ENCODE measurements around the gene PACS2. TPM values are rescaled to one million over a fixed set of nuclear protein-coding genes. Genes with fewer than 3 reads are reported as not detected.
A peak's percentile ranks its signal among the peaks of the same experiment; 100 is the strongest.

Gene PACS2
- total and polyA plus RNA-seq, 2 donors (not counting 3 experiments of a cell fraction or from before 2014, with no cell fraction given), result 52.7 to 86.3 TPM

DNA sequence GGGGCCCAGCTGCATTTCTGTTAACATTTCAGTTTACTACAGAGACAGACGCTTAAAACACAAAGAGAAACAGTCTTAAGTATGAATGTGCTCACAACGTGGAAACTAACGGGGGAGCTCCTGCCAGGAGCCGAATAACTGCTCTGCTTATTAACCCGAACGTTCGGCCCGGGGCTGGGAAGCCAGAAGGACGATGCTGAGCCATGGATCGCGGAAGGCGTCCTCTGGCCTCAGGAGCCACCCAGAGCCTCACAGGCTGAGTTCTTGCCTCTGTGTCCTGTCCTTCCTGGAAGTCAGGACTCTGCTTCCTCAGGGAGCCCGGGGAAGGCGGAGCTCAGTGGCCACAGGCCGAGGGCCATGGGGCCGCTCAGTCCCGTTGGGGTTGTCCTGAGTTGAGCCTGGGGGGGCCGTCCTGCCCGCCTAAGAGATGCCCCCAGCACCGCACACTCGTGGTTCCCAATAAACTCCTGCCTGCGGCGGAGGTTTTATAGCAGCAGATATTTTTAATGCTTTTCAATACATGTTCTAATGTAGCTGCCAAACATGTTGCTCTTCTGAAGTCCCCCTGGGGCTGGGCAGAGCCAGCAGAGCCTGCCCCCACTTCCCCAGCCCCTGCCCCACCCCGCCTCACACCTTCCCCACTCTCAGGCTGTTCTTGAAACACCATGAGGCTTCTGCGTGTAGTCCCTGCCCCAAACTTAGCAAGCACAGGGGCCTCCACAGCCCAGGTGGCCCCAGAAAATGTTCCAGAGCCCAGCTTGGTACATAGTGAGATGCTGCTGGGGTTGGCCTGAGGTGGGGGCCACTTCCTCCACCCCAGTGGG lies 80.4 kb downstream of the PACS2 start:
- no peak overlapping the region for H3K4me3 ChIP-seq (replicated peaks in 1 of 3; ENCODE audit: insufficient read depth in 1 of 3, low read depth in 1 of 3, low read length in 3 of 3)
- FAIRE-seq, result no peak
- POLR2A ChIA-PET, result no interaction called here
- H3K36me3 ChIP-seq (ENCODE audit: control insufficient read depth in 2 of 2, extremely low read depth in 1 of 2, insufficient read depth in 2 of 2, low read length in 2 of 2), result no peaks in the 10 kb centered on the region
- no peaks in the 10 kb centered on the region for H3K9me3 ChIP-seq (replicated peaks; ENCODE audit: control insufficient read depth, insufficient read depth, low read length)
- no peak for DNase-seq (ENCODE audit: low read depth, low spot score)
- H3K79me2 ChIP-seq (ENCODE audit: control insufficient read depth, insufficient read depth, low read length), result peaks cover 4% of the 10 kb centered on the region
- H3K4me2 ChIP-seq (ENCODE audit: insufficient read depth, low read length), result no peak overlapping the region
- H3K27ac ChIP-seq (ENCODE audit: insufficient read depth, low read depth, low read length), result no peak overlapping the region
- H3K9me1 ChIP-seq (replicated peaks; ENCODE audit: control insufficient read depth, extremely low read depth, insufficient read depth, low read length), result no peaks in the 10 kb centered on the region
- dilution Hi-C loops (cut with MboI; ENCODE audit: extremely low pct_ligation_motif_present, low sequenced_read_pairs), result no loop called here
- no peak overlapping the region for H3K9ac ChIP-seq (replicated peaks; ENCODE audit: extremely low read depth, insufficient read depth, low read length)
- intact Hi-C loops (cut with micrococcal nuclease), result loop anchor here (5.0 kb wide), 1 partner anchor 37 kb away; no protein-coding TSS in a partner anchor
- TF ChIP-seq GATA2 (IDR thresholded peaks at IDR 0.05; ENCODE audit: insufficient read depth, insufficient read length, low read depth, low read length), result no peak
- no peak for TF ChIP-seq EZH2 (IDR thresholded peaks at IDR 0.05; ENCODE audit: borderline replicate concordance, low read depth, low read length, severe bottlenecking)
- TF ChIP-seq, protein P1, sequence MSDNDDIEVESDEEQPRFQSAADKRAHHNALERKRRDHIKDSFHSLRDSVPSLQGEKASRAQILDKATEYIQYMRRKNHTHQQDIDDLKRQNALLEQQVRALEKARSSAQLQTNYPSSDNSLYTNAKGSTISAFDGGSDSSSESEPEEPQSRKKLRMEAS (IDR thresholded peaks at IDR 0.05; ENCODE audit: insufficient read depth, insufficient read length), result no peak
- no peak for TF ChIP-seq MYC (IDR thresholded peaks at IDR 0.05; ENCODE audit: low read depth, low read length)
- no peak for TF ChIP-seq POLR2AphosphoS5 (IDR thresholded peaks at IDR 0.05; ENCODE audit: insufficient read depth, low read depth, low read length)
- TF ChIP-seq JUN (IDR thresholded peaks at IDR 0.05; ENCODE audit: borderline replicate concordance, insufficient read depth, insufficient read length, low read depth), result no peak
- no peak for TF ChIP-seq POLR2A (IDR thresholded peaks at IDR 0.05; ENCODE audit: low read depth, low read length)
- TF ChIP-seq, protein P2, sequence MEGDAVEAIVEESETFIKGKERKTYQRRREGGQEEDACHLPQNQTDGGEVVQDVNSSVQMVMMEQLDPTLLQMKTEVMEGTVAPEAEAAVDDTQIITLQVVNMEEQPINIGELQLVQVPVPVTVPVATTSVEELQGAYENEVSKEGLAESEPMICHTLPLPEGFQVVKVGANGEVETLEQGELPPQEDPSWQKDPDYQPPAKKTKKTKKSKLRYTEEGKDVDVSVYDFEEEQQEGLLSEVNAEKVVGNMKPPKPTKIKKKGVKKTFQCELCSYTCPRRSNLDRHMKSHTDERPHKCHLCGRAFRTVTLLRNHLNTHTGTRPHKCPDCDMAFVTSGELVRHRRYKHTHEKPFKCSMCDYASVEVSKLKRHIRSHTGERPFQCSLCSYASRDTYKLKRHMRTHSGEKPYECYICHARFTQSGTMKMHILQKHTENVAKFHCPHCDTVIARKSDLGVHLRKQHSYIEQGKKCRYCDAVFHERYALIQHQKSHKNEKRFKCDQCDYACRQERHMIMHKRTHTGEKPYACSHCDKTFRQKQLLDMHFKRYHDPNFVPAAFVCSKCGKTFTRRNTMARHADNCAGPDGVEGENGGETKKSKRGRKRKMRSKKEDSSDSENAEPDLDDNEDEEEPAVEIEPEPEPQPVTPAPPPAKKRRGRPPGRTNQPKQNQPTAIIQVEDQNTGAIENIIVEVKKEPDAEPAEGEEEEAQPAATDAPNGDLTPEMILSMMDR (IDR thresholded peaks at IDR 0.05; ENCODE audit: extremely low read depth in 1 of 2, insufficient read depth in 1 of 2, low read depth in 1 of 2, low read length in 2 of 2), result no peak
- no peak for TF ChIP-seq FOS (IDR thresholded peaks at IDR 0.05; ENCODE audit: borderline replicate concordance, insufficient read depth, low read length)
- H4K20me1 ChIP-seq (replicated peaks; ENCODE audit: control insufficient read depth, extremely low read depth, insufficient read depth, low read length), result no peaks in the 10 kb centered on the region
- BruUV-seq (replicated peaks), result TSS peak; percentile 32
- peaks cover 21% of the 10 kb centered on the region for H3K4me1 ChIP-seq (ENCODE audit: control insufficient read depth, extremely low read depth, insufficient read depth, low read length)
- H3K27me3 ChIP-seq (ENCODE audit: control insufficient read depth in 2 of 2, insufficient read depth in 2 of 2, low read length in 2 of 2), result no peaks in the 10 kb centered on the region
- H2AFZ ChIP-seq (ENCODE audit: low read depth, low read length), result no peak overlapping the region
- CTCF ChIA-PET, result interaction anchor here (1.2 to 2.3 kb wide), 2 partner anchors 9 to 24 kb away, joined by 3 to 9 read pairs; no protein-coding TSS in a partner anchor
